ENCODE data around the gene CFAP46. TPM values are rescaled to one million over a fixed set of nuclear protein-coding genes. Genes with fewer than 3 reads are reported as not detected.
"Not testable (repeated sequence)": the region's sequence is repeated elsewhere in the genome, so short reads cannot be mapped to it uniquely, and the experiment has no call there.

CFAP46 gene
- total RNA-seq, 4 donors from 2014 or later = not detected

GRCh38 chr10:132959559-132959961, 17.2 kb upstream of the CFAP46 start:
- peak in 2 of 3 donors; percentile 34 to 46 for DNase-seq
- TF ChIP-seq POLR2A (IDR thresholded peaks at IDR 0.05) (no peak), CTCF (IDR thresholded peaks at IDR 0.05) (no peak)
- H3K9me3 ChIP-seq = no peaks in the 10 kb centered on the region
- no peak overlapping the region for H3K4me3 ChIP-seq
- H3K27ac ChIP-seq = no peak overlapping the region
- no peaks in the 10 kb centered on the region for H3K27me3 ChIP-seq
- no peaks in the 10 kb centered on the region for H3K4me1 ChIP-seq
- no peaks in the 10 kb centered on the region for H3K36me3 ChIP-seq

- TF ChIP-seq CTCF (IDR thresholded peaks at IDR 0.05) (no peak), POLR2A (IDR thresholded peaks at IDR 0.05) (no peak)
- no peaks in the 10 kb centered on the region for H3K4me1 ChIP-seq
- H3K4me3 ChIP-seq = no peak overlapping the region
- DNase-seq = peak in 1 of 3 donors; percentile 36
- H3K9me3 ChIP-seq = no peaks in the 10 kb centered on the region
- H3K27ac ChIP-seq = no peak overlapping the region
- H3K27me3 ChIP-seq = no peaks in the 10 kb centered on the region
- H3K36me3 ChIP-seq = no peaks in the 10 kb centered on the region
Measured at GRCh38 chr10:132958883-132959558, 16.7 kb upstream of the CFAP46 start.

- Histone ChIP-seq H3K27ac (no peak overlapping the region), H3K27me3 (no peaks in the 10 kb centered on the region), H3K9me3 (no peaks in the 10 kb centered on the region), H3K4me3 (no peak overlapping the region), H3K4me1 (no peaks in the 10 kb centered on the region), H3K36me3 (no peaks in the 10 kb centered on the region)
- peak in 1 of 3 donors; percentile 32 for DNase-seq
- TF ChIP-seq POLR2A (IDR thresholded peaks at IDR 0.05) (no peak), CTCF (IDR thresholded peaks at IDR 0.05) (no peak)
Measured at GRCh38 chr10:132957981-132958882, 15.9 kb upstream of the CFAP46 start.

- Histone ChIP-seq H3K4me3 (no peak overlapping the region), H3K4me1 (no peaks in the 10 kb centered on the region), H3K36me3 (no peaks in the 10 kb centered on the region), H3K9me3 (no peaks in the 10 kb centered on the region), H3K27me3 (no peaks in the 10 kb centered on the region), H3K27ac (no peak overlapping the region)
- peak in 1 of 3 donors; percentile 25 for DNase-seq
- TF ChIP-seq CTCF (IDR thresholded peaks at IDR 0.05) (no peak), POLR2A (IDR thresholded peaks at IDR 0.05) (no peak)
Measured at GRCh38 chr10:132957131-132957530, 14.8 kb upstream of the CFAP46 start.

- H3K27ac ChIP-seq, H3K9me3 ChIP-seq, H3K4me1 ChIP-seq, H3K36me3 ChIP-seq, H3K27me3 ChIP-seq, H3K4me3 ChIP-seq, DNase-seq: not testable (repeated sequence)
Measured at GRCh38 chr10:132956259-132956658, 13.9 kb upstream of the CFAP46 start.

- DNase-seq = peak in 1 of 3 donors; percentile 11
- no peaks in the 10 kb centered on the region for H3K27me3 ChIP-seq
- H3K4me1 ChIP-seq = no peaks in the 10 kb centered on the region
- no peak overlapping the region for H3K4me3 ChIP-seq
- no peaks in the 10 kb centered on the region for H3K36me3 ChIP-seq
- H3K27ac ChIP-seq = no peak overlapping the region
- TF ChIP-seq POLR2A (IDR thresholded peaks at IDR 0.05) = no peak
- no peak for TF ChIP-seq CTCF (IDR thresholded peaks at IDR 0.05)
- H3K9me3 ChIP-seq = no peaks in the 10 kb centered on the region
Measured at GRCh38 chr10:132955479-132955878, 13.1 kb upstream of the CFAP46 start.

Measured in Peyer's patch (tissue), 4 donors.